ENCODE measurements around the gene FLVCR1.
A peak's percentile ranks its signal among the peaks of the same experiment; 100 is the strongest.
"Not testable (repeated sequence)": the region's sequence is repeated elsewhere in the genome, so short reads cannot be mapped to it uniquely, and the experiment has no call there.

FLVCR1 gene

GRCh38 chr1:212864201-212864600, 6.1 kb downstream of the FLVCR1 start:
- H3K4me1 Mint-ChIP-seq: peaks cover 15% of the 10 kb centered on the region
- H3K27ac Mint-ChIP-seq (ENCODE audit: low read depth): no peak overlapping the region

GRCh38 chr1:212867192-212867591, 9.1 kb downstream of the FLVCR1 start:
- DNase-seq (ENCODE audit: low spot score in 2 of 2): no peak
- H3K27me3 Mint-ChIP-seq: no peaks in the 10 kb centered on the region
- H3K27ac Mint-ChIP-seq (ENCODE audit: low read depth): no peak overlapping the region
- H3K4me1 Mint-ChIP-seq: peaks cover 13% of the 10 kb centered on the region
- no peak overlapping the region for H3K4me3 Mint-ChIP-seq
- H3K9me3 Mint-ChIP-seq: no peaks in the 10 kb centered on the region
- H3K36me3 Mint-ChIP-seq (ENCODE audit: insufficient read depth): peaks cover 8% of the 10 kb centered on the region
- no peak for ATAC-seq (replicated peaks; ENCODE audit: extremely low read depth, poor library complexity, severe bottlenecking)

More at GRCh38 chr1:212864201-212864600, 6.1 kb downstream of the FLVCR1 start:
- ATAC-seq (replicated peaks; ENCODE audit: extremely low read depth, poor library complexity, severe bottlenecking) (no peak), DNase-seq (ENCODE audit: low spot score in 2 of 2) (no peak)
- Mint-ChIP-seq H3K27me3 (no peaks in the 10 kb centered on the region), H3K4me3 (no peak overlapping the region), H3K9me3 (no peaks in the 10 kb centered on the region), H3K36me3 (ENCODE audit: insufficient read depth) (peaks cover 6% of the 10 kb centered on the region)

GRCh38 chr1:212871976-212872375, 13.9 kb downstream of the FLVCR1 start:
- ATAC-seq (replicated peaks; ENCODE audit: extremely low read depth, poor library complexity, severe bottlenecking) (no peak), DNase-seq (ENCODE audit: low spot score in 2 of 2) (no peak)
- Mint-ChIP-seq H3K27ac (ENCODE audit: low read depth) (peak overlapping the region; percentile 61), H3K9me3 (no peaks in the 10 kb centered on the region), H3K36me3 (ENCODE audit: insufficient read depth) (peaks cover 27% of the 10 kb centered on the region), H3K27me3 (no peaks in the 10 kb centered on the region), H3K4me3 (no peak overlapping the region), H3K4me1 (no peaks in the 10 kb centered on the region)

GRCh38 chr1:212873518-212873917, 15.4 kb downstream of the FLVCR1 start:
- DNase-seq (ENCODE audit: low spot score in 2 of 2): no peak
- peaks cover 29% of the 10 kb centered on the region for H3K36me3 Mint-ChIP-seq (ENCODE audit: insufficient read depth)
- H3K27me3 Mint-ChIP-seq: no peaks in the 10 kb centered on the region
- no peak overlapping the region for H3K4me3 Mint-ChIP-seq
- no peaks in the 10 kb centered on the region for H3K9me3 Mint-ChIP-seq
- no peaks in the 10 kb centered on the region for H3K4me1 Mint-ChIP-seq
- ATAC-seq (replicated peaks; ENCODE audit: extremely low read depth, poor library complexity, severe bottlenecking): no peak
- no peak overlapping the region for H3K27ac Mint-ChIP-seq (ENCODE audit: low read depth)

GRCh38 chr1:212878418-212878817, 20.3 kb downstream of the FLVCR1 start:
- Mint-ChIP-seq H3K9me3 (no peaks in the 10 kb centered on the region), H3K36me3 (ENCODE audit: insufficient read depth) (peaks cover 22% of the 10 kb centered on the region), H3K27me3 (no peaks in the 10 kb centered on the region), H3K27ac (ENCODE audit: low read depth) (no peak overlapping the region), H3K4me1 (no peaks in the 10 kb centered on the region), H3K4me3 (no peak overlapping the region)
- DNase-seq (ENCODE audit: low spot score in 2 of 2): no peak
- no peak for ATAC-seq (replicated peaks; ENCODE audit: extremely low read depth, poor library complexity, severe bottlenecking)

GRCh38 chr1:212879947-212880690, 22.0 kb downstream of the FLVCR1 start:
- H3K9me3 Mint-ChIP-seq: no peaks in the 10 kb centered on the region
- H3K4me1 Mint-ChIP-seq: no peaks in the 10 kb centered on the region
- no peaks in the 10 kb centered on the region for H3K27me3 Mint-ChIP-seq
- DNase-seq (ENCODE audit: low spot score in 2 of 2) (no peak), ATAC-seq (replicated peaks; ENCODE audit: extremely low read depth, poor library complexity, severe bottlenecking) (no peak)
- no peak overlapping the region for H3K4me3 Mint-ChIP-seq
- H3K36me3 Mint-ChIP-seq (ENCODE audit: insufficient read depth): peaks cover 12% of the 10 kb centered on the region
- H3K27ac Mint-ChIP-seq (ENCODE audit: low read depth): no peak overlapping the region

- H3K9me3 Mint-ChIP-seq: no peaks in the 10 kb centered on the region
- H3K27ac Mint-ChIP-seq (ENCODE audit: low read depth): no peak overlapping the region
- no peak overlapping the region for H3K4me3 Mint-ChIP-seq
- peaks cover 21% of the 10 kb centered on the region for H3K36me3 Mint-ChIP-seq (ENCODE audit: insufficient read depth)
- ATAC-seq (replicated peaks; ENCODE audit: extremely low read depth, poor library complexity, severe bottlenecking) (no peak), DNase-seq (ENCODE audit: low spot score in 2 of 2) (no peak)
- no peaks in the 10 kb centered on the region for H3K27me3 Mint-ChIP-seq
- H3K4me1 Mint-ChIP-seq: no peaks in the 10 kb centered on the region
Observed at GRCh38 chr1:212884592-212884991, 26.5 kb downstream of the FLVCR1 start.

GRCh38 chr1:212892108-212892507, 34.0 kb downstream of the FLVCR1 start:
- Mint-ChIP-seq H3K4me1 (peaks cover 5% of the 10 kb centered on the region), H3K36me3 (ENCODE audit: insufficient read depth) (peaks cover 42% of the 10 kb centered on the region), H3K4me3 (no peak overlapping the region), H3K27me3 (no peaks in the 10 kb centered on the region), H3K27ac (ENCODE audit: low read depth) (no peak overlapping the region), H3K9me3 (no peaks in the 10 kb centered on the region)
- DNase-seq (ENCODE audit: low spot score in 2 of 2) (no peak), ATAC-seq (replicated peaks; ENCODE audit: extremely low read depth, poor library complexity, severe bottlenecking) (no peak)

GRCh38 chr1:212899845-212900244, 41.8 kb downstream of the FLVCR1 start:
- Mint-ChIP-seq H3K27me3 (no peaks in the 10 kb centered on the region), H3K9me3 (peaks cover 12% of the 10 kb centered on the region), H3K4me3 (no peak overlapping the region), H3K27ac (ENCODE audit: low read depth) (no peak overlapping the region), H3K4me1 (no peaks in the 10 kb centered on the region), H3K36me3 (ENCODE audit: insufficient read depth) (peaks cover 13% of the 10 kb centered on the region)
- ATAC-seq (replicated peaks; ENCODE audit: extremely low read depth, poor library complexity, severe bottlenecking) (no peak), DNase-seq (ENCODE audit: low spot score in 2 of 2) (no peak)

GRCh38 chr1:212901290-212901689, 43.2 kb downstream of the FLVCR1 start:
- DNase-seq (ENCODE audit: low spot score in 2 of 2) (no peak), ATAC-seq (replicated peaks; ENCODE audit: extremely low read depth, poor library complexity, severe bottlenecking) (no peak)
- Mint-ChIP-seq H3K4me1 (no peaks in the 10 kb centered on the region), H3K27ac (ENCODE audit: low read depth) (no peak overlapping the region), H3K4me3 (no peak overlapping the region), H3K27me3 (no peaks in the 10 kb centered on the region), H3K9me3 (peaks cover 12% of the 10 kb centered on the region), H3K36me3 (ENCODE audit: insufficient read depth) (peaks cover 5% of the 10 kb centered on the region)

GRCh38 chr1:212902054-212902453, 44.0 kb downstream of the FLVCR1 start:
- Mint-ChIP-seq H3K27ac (ENCODE audit: low read depth) (no peak overlapping the region), H3K36me3 (ENCODE audit: insufficient read depth) (peaks cover 2% of the 10 kb centered on the region), H3K9me3 (peaks cover 12% of the 10 kb centered on the region), H3K4me1 (no peaks in the 10 kb centered on the region), H3K4me3 (no peak overlapping the region), H3K27me3 (no peaks in the 10 kb centered on the region)
- ATAC-seq (replicated peaks; ENCODE audit: extremely low read depth, poor library complexity, severe bottlenecking) (no peak), DNase-seq (ENCODE audit: low spot score in 2 of 2) (no peak)

GRCh38 chr1:212903664-212904063, 45.6 kb downstream of the FLVCR1 start:
- Mint-ChIP-seq H3K4me1 (no peaks in the 10 kb centered on the region), H3K27me3 (no peaks in the 10 kb centered on the region), H3K27ac (ENCODE audit: low read depth) (no peak overlapping the region), H3K9me3 (peaks cover 12% of the 10 kb centered on the region), H3K4me3 (no peak overlapping the region), H3K36me3 (ENCODE audit: insufficient read depth) (peaks cover 2% of the 10 kb centered on the region)
- no peak for DNase-seq (ENCODE audit: low spot score in 2 of 2)
- no peak for ATAC-seq (replicated peaks; ENCODE audit: extremely low read depth, poor library complexity, severe bottlenecking)

GRCh38 chr1:212908071-212908470, 50.0 kb downstream of the FLVCR1 start:
- not testable (repeated sequence) for H3K27me3 Mint-ChIP-seq; H3K4me1 Mint-ChIP-seq; DNase-seq (ENCODE audit: low spot score in 2 of 2); H3K27ac Mint-ChIP-seq (ENCODE audit: low read depth); H3K36me3 Mint-ChIP-seq (ENCODE audit: insufficient read depth); H3K4me3 Mint-ChIP-seq; ATAC-seq (replicated peaks; ENCODE audit: extremely low read depth, poor library complexity, severe bottlenecking); H3K9me3 Mint-ChIP-seq
